ENCODE data around the gene PLCB1.

DNA sequence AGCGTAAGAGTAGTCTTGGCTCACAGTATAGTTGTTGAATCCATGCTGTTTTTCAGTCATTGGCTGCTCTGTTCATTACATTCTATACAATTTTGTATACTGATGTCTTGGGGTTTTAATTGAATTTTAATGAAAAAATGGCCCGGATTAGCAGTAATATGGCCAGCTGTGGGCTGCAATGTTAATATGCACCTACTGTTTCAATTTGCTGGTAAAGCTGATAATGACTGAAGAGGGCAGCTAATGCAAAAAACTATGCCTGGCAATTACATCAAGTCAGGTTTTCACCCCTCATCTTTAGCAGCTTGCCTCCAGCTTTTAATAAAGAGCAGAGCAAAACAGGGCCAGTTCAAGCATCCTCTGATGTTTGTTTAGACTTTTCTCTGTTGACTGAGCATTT, 394.5 kb downstream of the PLCB1 start:
- TF ChIP-seq NR2C2 (IDR thresholded peaks at IDR 0.05; ENCODE audit: borderline replicate concordance, control insufficient read depth, insufficient read length, low read depth), result no peak
- TF ChIP-seq TAF1 (IDR thresholded peaks at IDR 0.05; ENCODE audit: borderline replicate concordance, low read depth, low read length), result no peak
- no peak for TF ChIP-seq RCOR1 (conservative IDR thresholded peaks at IDR 0.05; ENCODE audit: low read depth, low read length)
- TF ChIP-seq NFIC (IDR thresholded peaks at IDR 0.05; ENCODE audit: low read depth, low read length), result no peak
- no peak for TF ChIP-seq GABPA (IDR thresholded peaks at IDR 0.05; ENCODE audit: low read depth)
